C4-2B (cell line): Measurements from ENCODE around the gene SLC22A17.

Experiments
- CTCF ChIP-seq: fragments of 450-650 bp; conservative IDR thresholded peaks from 2 replicates; pipeline ENCODE4 v1.5.1; 2017; ENCODE audit warnings: mild to moderate bottlenecking
- ZFX ChIP-seq: fragments of 450-650 bp; IDR thresholded peaks from 2 replicates; pipeline ENCODE4 v1.6.1; 2017

- peak; percentile 93 for TF ChIP-seq CTCF
- TF ChIP-seq ZFX = no peak
These were observed 51.3 kb downstream of the SLC22A17 start for GRCh38 chr14:23301288-23301968.
